ENCODE data around the gene FBXL7. TPM values are rescaled to one million over a fixed set of nuclear protein-coding genes. Genes with fewer than 3 reads are reported as not detected.

FBXL7 gene
- total and polyA plus RNA-seq, 2 of the 8 experiments (the other 6 are each of a cell fraction or from before 2014, with no cell fraction given): 17.7 to 17.8 TPM

DNA sequence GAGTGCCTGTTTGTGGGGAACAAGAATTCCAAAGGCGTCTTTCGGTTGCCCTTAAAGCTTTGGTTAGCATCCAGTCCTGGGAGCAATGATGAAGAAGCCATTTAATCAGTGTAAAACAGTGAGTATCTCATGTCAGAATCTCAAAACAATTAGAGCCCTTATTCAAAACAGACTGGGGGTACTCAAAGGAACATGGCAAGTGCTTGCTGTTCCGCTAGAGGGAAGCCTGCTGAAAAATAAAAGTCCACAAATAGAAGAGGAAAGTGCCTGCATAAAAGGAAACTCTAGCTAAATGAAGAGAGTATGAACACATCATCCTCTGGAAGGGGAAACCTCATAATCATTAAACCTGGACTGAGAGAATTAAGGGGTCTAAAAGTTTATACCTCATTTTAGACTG is 26.4 kb downstream of the FBXL7 start:
- FAIRE-seq (no peak), DNase-seq (ENCODE audit: low read depth in 1 of 2, low spot score in 2 of 2) (no peak)
- Histone ChIP-seq H4K8ac (ENCODE audit: extremely low read depth, insufficient read depth, low read length) (no peak overlapping the region), H3K23ac (ENCODE audit: insufficient read length) (no peak overlapping the region), H4K91ac (replicated peaks; ENCODE audit: insufficient read length, low read length) (no peak overlapping the region), H2AK5ac (ENCODE audit: low read depth, low read length) (no peak overlapping the region), H2BK15ac (ENCODE audit: low read length) (no peak overlapping the region), H3K79me2 (ENCODE audit: control insufficient read depth in 1 of 2, insufficient read depth in 2 of 2, low read length in 2 of 2) (peaks cover 0 to 35% of the 10 kb centered on the region in 2 experiments; a peak in 3 of 4 replicates), H4K20me1 (replicated peaks in 1 of 2; ENCODE audit: control insufficient read depth in 1 of 2, insufficient read depth in 2 of 2, low read length in 2 of 2) (no peaks in the 10 kb centered on the region), H3K4me1 (replicated peaks in 1 of 4; ENCODE audit: control insufficient read depth in 3 of 4, insufficient read depth in 4 of 4, low read length in 3 of 4) (no peaks in the 10 kb centered on the region; a peak in 2 of 7 replicates), H3K9me3 (ENCODE audit: insufficient read depth in 2 of 2, low read depth in 1 of 2, low read length in 1 of 2) (no peaks in the 10 kb centered on the region), H3K14ac (ENCODE audit: insufficient read length) (no peak overlapping the region), H3K18ac (ENCODE audit: extremely low read depth, low read length) (no peak overlapping the region), H3K27me3 (replicated peaks in 1 of 4; ENCODE audit: control insufficient read depth in 3 of 4, extremely low read depth in 1 of 4, insufficient read depth in 3 of 4, low read length in 3 of 4) (no peaks in the 10 kb centered on the region), H3K4me3 (ENCODE audit: extremely low read depth in 1 of 4, insufficient read depth in 2 of 4, low read depth in 3 of 4, low read length in 4 of 4) (no peak overlapping the region), H3K4me2 (ENCODE audit: insufficient read depth in 1 of 2, low read depth in 2 of 2, low read length in 2 of 2) (no peak overlapping the region), H3K36me3 (ENCODE audit: control insufficient read depth in 2 of 4, insufficient read depth in 4 of 4, low read length in 3 of 4) (no peaks in the 10 kb centered on the region), H2AFZ (ENCODE audit: low read length) (no peak overlapping the region), H3K23me2 (ENCODE audit: low read depth, low read length) (no peaks in the 10 kb centered on the region; the same call in 1 of the 2 replicates), H2BK20ac (ENCODE audit: low read length) (no peak overlapping the region), H3K79me1 (ENCODE audit: low read depth, low read length) (peaks cover 6% of the 10 kb centered on the region; the same call in 1 of the 2 replicates), H2BK120ac (replicated peaks; ENCODE audit: low read depth, low read length) (no peak overlapping the region), H3K56ac (replicated peaks; ENCODE audit: insufficient read length, low read depth, low read length) (no peak overlapping the region), H3K27ac (ENCODE audit: low read depth, low read length) (no peak overlapping the region), H4K5ac (ENCODE audit: insufficient read length, low read depth, low read length) (no peak overlapping the region), H2BK12ac (ENCODE audit: low read depth, low read length) (no peak overlapping the region), H3K9ac (replicated peaks in 1 of 4; ENCODE audit: extremely low read depth in 1 of 4, low read depth in 3 of 4, low read length in 3 of 4) (no peak overlapping the region), H3K4ac (replicated peaks; ENCODE audit: insufficient read length, low read depth, low read length) (no peak overlapping the region), H2BK5ac (ENCODE audit: low read depth, low read length) (no peak overlapping the region)
- 84% methylated on average over 3 of the region's 3 CpGs; no CpG with 5 or more reads in 1 of the 2 experiments for WGBS, 2 experiments (ENCODE audit: extremely low coverage in 1 of 2, insufficient coverage in 1 of 2, insufficient read length in 1 of 2, insufficient replicate concordance in 2 of 2, low coverage in 1 of 2, low lambda C conversion rate in 2 of 2, missing lambda C conversion rate in 1 of 2)
- POLR2A ChIA-PET (ENCODE audit: partially characterized antibody): interaction anchor here (1.8 kb wide), 1 partner anchor 9 kb away, joined by 8 read pairs; no protein-coding TSS in a partner anchor
- CTCF ChIA-PET (ENCODE audit: partially characterized antibody): interaction anchor here (0.6 to 1.7 kb wide), 5 partner anchors 11 to 298 kb away, joined by 3 to 4 read pairs (median 3); no protein-coding TSS in a partner anchor
- TF ChIP-seq TAF7 (optimal IDR thresholded peaks at IDR 0.05; ENCODE audit: borderline replicate concordance, low read depth, low read length) (no peak), YY1 (IDR thresholded peaks at IDR 0.05; ENCODE audit: low read depth, low read length) (no peak), EZH2 (IDR thresholded peaks at IDR 0.05; ENCODE audit: low read depth, low read length, severe bottlenecking) (no peak), SP2 (IDR thresholded peaks at IDR 0.05; ENCODE audit: low read length) (no peak), SIRT6 (IDR thresholded peaks at IDR 0.05; ENCODE audit: low read length) (no peak), BACH1 (IDR thresholded peaks at IDR 0.05; ENCODE audit: low read length) (no peak), CBX5 (IDR thresholded peaks at IDR 0.05; ENCODE audit: low read depth, low read length) (no peak), SAP30 (IDR thresholded peaks at IDR 0.05; ENCODE audit: insufficient read depth, insufficient replicate concordance, low read length) (no peak), HDAC6 (IDR thresholded peaks at IDR 0.05; ENCODE audit: low read depth, low read length) (no peak)

Measured in H1 (cell line).